ENCODE data around the gene MORN4.

MORN4 gene

GRCh38 chr10:97618733-97619132, 14.6 kb downstream of the MORN4 start:
- Histone ChIP-seq H3K4me1 (ENCODE audit: control insufficient read depth, insufficient read depth, low read length) (no peaks in the 10 kb centered on the region), H3K27ac (ENCODE audit: low read length) (no peak overlapping the region), H3K4me3 (ENCODE audit: low read length in 2 of 2) (no peak overlapping the region), H3K9ac (ENCODE audit: low read length in 2 of 2) (no peak overlapping the region), H3K36me3 (ENCODE audit: control insufficient read depth in 2 of 2, insufficient read depth in 2 of 2, low read length in 2 of 2) (peaks cover 0 to 6% of the 10 kb centered on the region in 2 donors), H3K27me3 (ENCODE audit: control insufficient read depth in 1 of 2, insufficient read depth in 2 of 2, low read length in 2 of 2) (no peaks in the 10 kb centered on the region), H3K9me3 (ENCODE audit: control insufficient read depth in 2 of 2, low read length in 2 of 2) (no peaks in the 10 kb centered on the region)

DNA sequence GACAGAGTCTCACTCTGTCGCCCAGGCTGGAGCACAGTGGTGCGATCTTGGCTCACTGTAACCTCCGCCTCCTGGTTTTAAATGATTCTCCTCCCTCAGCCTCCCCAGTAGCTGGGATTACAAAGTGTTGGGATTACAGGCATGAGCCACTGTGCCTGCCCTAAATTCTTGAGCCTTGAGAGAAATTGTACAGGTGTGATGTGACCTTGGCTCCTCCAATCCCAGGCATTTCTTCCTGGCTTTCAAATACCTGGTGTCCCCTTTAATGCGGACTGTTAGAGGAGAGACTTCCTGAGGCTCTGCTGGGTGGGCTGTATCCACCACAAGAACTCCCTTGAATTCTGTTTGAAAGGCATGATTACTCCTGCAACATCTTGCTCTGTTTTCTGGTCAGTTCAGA, 15.0 kb downstream of the MORN4 start:
- Histone ChIP-seq H3K9ac (ENCODE audit: low read length in 2 of 2) (no peak overlapping the region), H3K27me3 (ENCODE audit: control insufficient read depth in 1 of 2, insufficient read depth in 2 of 2, low read length in 2 of 2) (no peaks in the 10 kb centered on the region), H3K9me3 (ENCODE audit: control insufficient read depth in 2 of 2, low read length in 2 of 2) (no peaks in the 10 kb centered on the region), H3K4me3 (ENCODE audit: low read length in 2 of 2) (no peak overlapping the region), H3K4me1 (ENCODE audit: control insufficient read depth, insufficient read depth, low read length) (no peaks in the 10 kb centered on the region), H3K27ac (ENCODE audit: low read length) (no peak overlapping the region), H3K36me3 (ENCODE audit: control insufficient read depth in 2 of 2, insufficient read depth in 2 of 2, low read length in 2 of 2) (peaks cover 0 to 6% of the 10 kb centered on the region in 2 donors)

- no peak overlapping the region for H3K27ac ChIP-seq (ENCODE audit: low read length)
- H3K9ac ChIP-seq (ENCODE audit: low read length in 2 of 2) = no peak overlapping the region
- H3K4me3 ChIP-seq (ENCODE audit: low read length in 2 of 2) = no peak overlapping the region
- no peaks in the 10 kb centered on the region for H3K4me1 ChIP-seq (ENCODE audit: control insufficient read depth, insufficient read depth, low read length)
- no peaks in the 10 kb centered on the region for H3K27me3 ChIP-seq (ENCODE audit: control insufficient read depth in 1 of 2, insufficient read depth in 2 of 2, low read length in 2 of 2)
- peaks cover 0 to 6% of the 10 kb centered on the region in 2 donors for H3K36me3 ChIP-seq (ENCODE audit: control insufficient read depth in 2 of 2, insufficient read depth in 2 of 2, low read length in 2 of 2)
- H3K9me3 ChIP-seq (ENCODE audit: control insufficient read depth in 2 of 2, low read length in 2 of 2) = no peaks in the 10 kb centered on the region
Measured at GRCh38 chr10:97612386-97612785, 20.9 kb downstream of the MORN4 start.

- H3K9me3 ChIP-seq (ENCODE audit: control insufficient read depth in 2 of 2, low read length in 2 of 2) = no peaks in the 10 kb centered on the region
- H3K36me3 ChIP-seq (ENCODE audit: control insufficient read depth in 2 of 2, insufficient read depth in 2 of 2, low read length in 2 of 2) = peaks cover 0 to 6% of the 10 kb centered on the region in 2 donors
- H3K27ac ChIP-seq (ENCODE audit: low read length) = no peak overlapping the region
- H3K4me1 ChIP-seq (ENCODE audit: control insufficient read depth, insufficient read depth, low read length) = no peaks in the 10 kb centered on the region
- H3K4me3 ChIP-seq (ENCODE audit: low read length in 2 of 2) = no peak overlapping the region
- no peaks in the 10 kb centered on the region for H3K27me3 ChIP-seq (ENCODE audit: control insufficient read depth in 1 of 2, insufficient read depth in 2 of 2, low read length in 2 of 2)
- H3K9ac ChIP-seq (ENCODE audit: low read length in 2 of 2) = no peak overlapping the region
Measured at GRCh38 chr10:97611473-97611872, 21.8 kb downstream of the MORN4 start.

- Histone ChIP-seq H3K9ac (ENCODE audit: low read length in 2 of 2) (no peak overlapping the region), H3K9me3 (ENCODE audit: control insufficient read depth in 2 of 2, low read length in 2 of 2) (no peaks in the 10 kb centered on the region), H3K4me1 (ENCODE audit: control insufficient read depth, insufficient read depth, low read length) (no peaks in the 10 kb centered on the region), H3K27me3 (ENCODE audit: control insufficient read depth in 1 of 2, insufficient read depth in 2 of 2, low read length in 2 of 2) (no peaks in the 10 kb centered on the region), H3K27ac (ENCODE audit: low read length) (no peak overlapping the region), H3K4me3 (ENCODE audit: low read length in 2 of 2) (no peak overlapping the region), H3K36me3 (ENCODE audit: control insufficient read depth in 2 of 2, insufficient read depth in 2 of 2, low read length in 2 of 2) (no peaks in the 10 kb centered on the region)
Measured at GRCh38 chr10:97608991-97609561, 24.2 kb downstream of the MORN4 start.

DNA sequence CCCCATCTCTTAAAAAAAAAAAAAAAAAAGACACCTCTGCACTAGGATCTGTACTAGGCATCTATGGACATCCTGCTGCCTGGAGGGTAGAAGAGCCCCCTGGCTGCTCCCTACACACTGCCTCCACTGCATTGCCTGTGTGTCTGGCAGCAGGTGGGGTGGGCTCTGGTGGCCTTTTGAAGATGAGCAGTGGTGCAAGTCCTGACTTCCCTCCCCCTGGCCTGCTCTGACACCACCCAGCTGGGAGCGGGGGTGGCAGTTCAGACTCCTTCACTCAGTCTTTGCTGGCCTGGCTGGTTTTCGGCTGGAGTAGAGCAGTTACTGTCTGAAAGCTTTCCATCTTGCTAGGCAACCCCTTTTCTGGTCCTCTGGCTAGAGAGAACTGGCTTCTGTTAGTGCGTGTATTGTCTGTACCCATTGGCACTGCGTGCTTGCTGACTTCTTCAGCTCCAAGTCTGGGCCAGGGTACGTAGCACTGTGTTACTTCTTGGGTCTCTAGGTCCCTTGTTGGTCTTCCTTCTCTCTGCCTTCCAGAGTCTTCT, 26.1 kb downstream of the MORN4 start:
- Histone ChIP-seq H3K4me1 (ENCODE audit: control insufficient read depth, insufficient read depth, low read length) (no peaks in the 10 kb centered on the region), H3K27ac (ENCODE audit: low read length) (no peak overlapping the region), H3K9ac (ENCODE audit: low read length in 2 of 2) (no peak overlapping the region), H3K9me3 (ENCODE audit: control insufficient read depth in 2 of 2, low read length in 2 of 2) (no peaks in the 10 kb centered on the region), H3K27me3 (ENCODE audit: control insufficient read depth in 1 of 2, insufficient read depth in 2 of 2, low read length in 2 of 2) (no peaks in the 10 kb centered on the region), H3K4me3 (ENCODE audit: low read length in 2 of 2) (no peak overlapping the region), H3K36me3 (ENCODE audit: control insufficient read depth in 2 of 2, insufficient read depth in 2 of 2, low read length in 2 of 2) (no peaks in the 10 kb centered on the region)

DNA sequence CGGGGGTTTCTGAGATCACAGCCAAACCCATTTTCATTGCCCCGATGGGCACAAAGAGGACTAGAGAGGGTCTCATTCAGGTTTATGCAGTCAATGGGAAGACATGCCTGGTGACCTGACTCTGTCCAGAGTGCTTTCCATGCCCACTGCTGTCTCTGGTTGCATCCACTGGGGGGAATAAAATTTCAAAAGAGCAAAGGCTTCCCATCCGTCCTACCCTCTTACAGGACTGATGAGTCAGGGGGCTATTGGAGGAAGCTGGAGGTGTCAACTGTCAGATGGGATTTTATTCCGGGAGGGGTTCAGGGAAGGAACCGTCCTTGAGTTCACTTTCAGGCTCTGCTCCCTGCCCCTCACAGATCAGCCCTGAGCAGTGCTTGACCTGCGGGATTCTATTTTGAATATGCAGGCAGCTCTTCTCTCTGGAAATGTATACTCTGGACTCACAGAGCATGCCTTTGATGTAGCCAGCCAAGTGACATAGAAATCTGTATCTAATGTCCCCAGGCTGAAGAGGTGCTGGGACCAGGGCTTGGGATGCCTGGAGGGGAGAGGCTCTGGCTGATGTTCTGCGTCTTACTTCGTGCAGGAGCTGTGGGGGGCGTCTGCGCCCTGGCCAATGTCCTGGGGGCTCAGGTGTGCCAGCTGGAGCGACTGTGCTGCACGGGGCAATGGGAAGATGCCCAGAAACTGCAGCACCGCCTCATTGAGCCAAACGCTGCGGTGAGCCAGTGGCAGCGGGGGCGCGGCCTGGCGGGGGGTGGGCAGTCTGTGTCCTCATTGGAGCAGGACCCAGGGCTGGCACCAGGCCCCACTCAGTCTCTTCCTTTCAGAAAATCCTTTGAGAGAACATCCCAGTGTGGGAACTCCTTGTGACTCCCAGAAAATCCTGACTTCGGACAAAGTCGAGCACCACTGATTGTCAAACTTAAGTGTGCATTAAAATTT, 31.8 kb downstream of the MORN4 start:
- no peaks in the 10 kb centered on the region for H3K27me3 ChIP-seq (ENCODE audit: control insufficient read depth in 1 of 2, insufficient read depth in 2 of 2, low read length in 2 of 2)
- H3K9me3 ChIP-seq (ENCODE audit: control insufficient read depth in 2 of 2, low read length in 2 of 2) = no peaks in the 10 kb centered on the region
- H3K36me3 ChIP-seq (ENCODE audit: control insufficient read depth in 2 of 2, insufficient read depth in 2 of 2, low read length in 2 of 2) = no peaks in the 10 kb centered on the region
- no peak overlapping the region for H3K9ac ChIP-seq (ENCODE audit: low read length in 2 of 2)
- H3K4me3 ChIP-seq (ENCODE audit: low read length in 2 of 2) = no peak overlapping the region
- no peak overlapping the region for H3K27ac ChIP-seq (ENCODE audit: low read length)
- peaks cover 3% of the 10 kb centered on the region for H3K4me1 ChIP-seq (ENCODE audit: control insufficient read depth, insufficient read depth, low read length)

- Histone ChIP-seq H3K4me1 (ENCODE audit: control insufficient read depth, insufficient read depth, low read length) (peaks cover 12% of the 10 kb centered on the region), H3K9me3 (ENCODE audit: control insufficient read depth in 2 of 2, low read length in 2 of 2) (no peaks in the 10 kb centered on the region), H3K4me3 (ENCODE audit: low read length in 2 of 2) (no peak overlapping the region), H3K9ac (ENCODE audit: low read length in 2 of 2) (no peak overlapping the region), H3K36me3 (ENCODE audit: control insufficient read depth in 2 of 2, insufficient read depth in 2 of 2, low read length in 2 of 2) (no peaks in the 10 kb centered on the region), H3K27me3 (ENCODE audit: control insufficient read depth in 1 of 2, insufficient read depth in 2 of 2, low read length in 2 of 2) (no peaks in the 10 kb centered on the region), H3K27ac (ENCODE audit: low read length) (no peak overlapping the region)
Measured at GRCh38 chr10:97600616-97601015, 32.7 kb downstream of the MORN4 start.

DNA sequence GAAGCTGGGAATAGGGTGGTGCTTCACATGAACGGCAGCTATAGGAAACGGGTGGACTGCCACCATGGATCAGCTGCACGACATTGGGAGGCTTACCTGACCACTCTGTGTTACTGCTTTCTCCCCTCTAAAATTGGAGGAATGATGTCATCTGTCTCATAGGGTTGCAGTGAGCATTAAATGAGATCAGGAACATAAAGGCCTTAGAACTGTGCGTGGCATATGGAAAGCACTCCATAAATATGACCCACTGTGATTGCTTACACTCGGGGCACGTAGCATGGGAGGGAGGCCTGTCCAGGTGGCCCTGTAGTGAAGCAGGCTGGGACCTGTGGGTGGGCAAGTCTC, 34.1 kb downstream of the MORN4 start:
- no peaks in the 10 kb centered on the region for H3K9me3 ChIP-seq (ENCODE audit: control insufficient read depth in 2 of 2, low read length in 2 of 2)
- H3K9ac ChIP-seq (ENCODE audit: low read length in 2 of 2) = no peak overlapping the region
- no peak overlapping the region for H3K4me3 ChIP-seq (ENCODE audit: low read length in 2 of 2)
- no peak overlapping the region for H3K27ac ChIP-seq (ENCODE audit: low read length)
- H3K27me3 ChIP-seq (ENCODE audit: control insufficient read depth in 1 of 2, insufficient read depth in 2 of 2, low read length in 2 of 2) = no peaks in the 10 kb centered on the region
- peaks cover 13% of the 10 kb centered on the region for H3K4me1 ChIP-seq (ENCODE audit: control insufficient read depth, insufficient read depth, low read length)
- no peaks in the 10 kb centered on the region for H3K36me3 ChIP-seq (ENCODE audit: control insufficient read depth in 2 of 2, insufficient read depth in 2 of 2, low read length in 2 of 2)

DNA sequence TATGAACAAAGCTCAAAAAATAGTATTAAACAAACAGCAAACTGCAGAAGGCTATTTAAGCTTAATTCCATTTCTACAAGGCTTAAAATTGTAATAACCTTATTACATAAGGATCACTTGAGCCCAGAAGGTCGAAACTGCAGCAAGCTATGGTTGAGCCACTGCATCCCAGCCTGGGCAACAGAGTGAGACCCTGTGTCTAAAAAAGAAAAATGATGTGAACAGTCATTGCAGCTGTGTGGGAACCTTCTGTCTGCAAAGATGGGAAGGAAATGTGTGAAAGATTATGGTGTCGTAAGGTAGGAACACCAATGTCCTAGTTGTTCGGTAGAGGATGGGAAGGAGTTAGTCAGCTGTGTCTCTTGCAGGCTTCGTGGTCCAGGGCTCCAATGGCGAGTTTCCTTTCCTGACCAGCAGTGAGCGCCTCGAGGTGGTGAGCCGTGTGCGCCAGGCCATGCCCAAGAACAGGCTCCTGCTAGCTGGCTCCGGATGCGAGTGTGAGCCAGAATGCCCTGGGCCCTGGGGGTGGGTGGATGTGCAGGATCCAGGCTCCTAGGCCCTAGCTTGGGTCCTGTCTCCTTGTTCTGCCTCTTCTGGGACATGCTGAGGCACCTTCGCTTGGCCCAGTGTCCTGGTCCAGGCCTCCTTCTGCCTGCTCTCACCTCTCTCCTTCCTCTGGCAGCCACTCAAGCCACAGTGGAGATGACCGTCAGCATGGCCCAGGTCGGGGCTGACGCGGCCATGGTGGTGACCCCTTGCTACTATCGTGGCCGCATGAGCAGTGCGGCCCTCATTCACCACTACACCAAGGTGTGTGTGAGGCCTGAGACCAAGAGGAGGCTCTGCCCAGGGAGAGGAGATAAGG, 34.7 kb downstream of the MORN4 start:
- Histone ChIP-seq H3K4me1 (ENCODE audit: control insufficient read depth, insufficient read depth, low read length) (peaks cover 13% of the 10 kb centered on the region), H3K4me3 (ENCODE audit: low read length in 2 of 2) (no peak overlapping the region), H3K36me3 (ENCODE audit: control insufficient read depth in 2 of 2, insufficient read depth in 2 of 2, low read length in 2 of 2) (no peaks in the 10 kb centered on the region), H3K27ac (ENCODE audit: low read length) (no peak overlapping the region), H3K9ac (ENCODE audit: low read length in 2 of 2) (no peak overlapping the region), H3K27me3 (ENCODE audit: control insufficient read depth in 1 of 2, insufficient read depth in 2 of 2, low read length in 2 of 2) (no peaks in the 10 kb centered on the region), H3K9me3 (ENCODE audit: control insufficient read depth in 2 of 2, low read length in 2 of 2) (no peaks in the 10 kb centered on the region)

Measured in stomach smooth muscle (tissue), 2 donors.